HG02970 (cell line): Measurements from ENCODE around the gene MINK1.

Experiments used
- ATAC-seq: cut with Tn5 transposase; IDR thresholded peaks from one replicate; pipeline ENCODE4 v1.9.1; 2021; ENCODE audit warnings: mild to moderate bottlenecking, moderate library complexity, moderate number of reproducible peaks; ENCODE audit not compliant: unreplicated experiment, low FRiP score

MINK1 gene

GRCh38 chr17:4810696-4811290 lies 22.3 kb upstream of the MINK1 start:
- ATAC-seq = no peak

- no peak for ATAC-seq
Observed at GRCh38 chr17:4811471-4811870, 21.7 kb upstream of the MINK1 start.

- ATAC-seq = no peak
Observed at GRCh38 chr17:4812690-4813089, 20.4 kb upstream of the MINK1 start.

DNA sequence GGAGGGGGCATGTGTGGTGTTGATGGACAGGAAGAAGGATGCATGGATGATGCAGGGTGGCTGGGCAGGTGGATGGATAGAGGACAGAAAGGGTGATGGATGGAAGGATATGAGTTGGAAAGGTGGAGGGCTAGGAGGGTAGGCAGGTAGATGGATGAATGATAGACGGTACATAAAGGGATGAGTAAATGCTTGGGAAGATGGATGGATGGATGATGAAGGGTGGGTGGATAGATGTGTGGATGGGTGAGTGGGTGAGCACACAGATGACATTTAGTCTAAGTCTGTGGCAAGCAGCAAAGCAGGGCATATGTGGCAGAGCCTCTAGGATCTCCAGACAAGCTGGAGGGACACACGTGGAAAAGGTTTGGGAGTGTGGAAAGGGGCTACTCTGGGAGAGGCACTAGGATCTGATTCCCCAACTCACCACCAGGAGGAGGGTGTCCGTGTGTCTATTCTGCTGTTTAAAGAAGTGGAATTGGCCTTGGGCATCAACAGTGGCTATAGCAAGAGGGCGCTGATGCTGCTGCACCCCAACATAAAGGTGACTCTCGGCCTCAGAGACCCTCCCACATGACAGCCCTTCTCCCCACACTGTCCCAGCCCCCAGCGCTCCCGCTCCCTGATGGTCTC lies 18.0 kb upstream of the MINK1 start:
- ATAC-seq = no peak

GRCh38 chr17:4816826-4817225 lies 16.3 kb upstream of the MINK1 start:
- no peak for ATAC-seq

DNA sequence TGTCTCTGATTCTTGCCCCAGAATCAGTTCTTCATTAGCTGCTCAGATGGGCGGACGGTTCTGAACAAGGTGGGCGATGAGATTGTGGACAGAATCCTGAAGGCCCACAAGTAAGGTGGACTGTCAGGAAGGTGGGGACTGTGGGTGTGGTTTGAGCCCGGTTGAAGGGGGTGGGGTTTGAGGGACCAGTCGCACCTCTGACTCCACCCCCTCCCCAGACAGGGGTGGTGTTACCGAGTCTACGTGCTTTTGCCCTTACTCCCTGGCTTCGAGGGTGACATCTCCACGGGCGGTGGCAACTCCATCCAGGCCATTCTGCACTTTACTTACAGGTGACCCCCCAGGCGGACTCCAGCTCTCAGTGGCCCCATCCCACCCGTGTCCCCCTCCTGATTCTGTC lies 14.9 kb upstream of the MINK1 start:
- no peak for ATAC-seq

GRCh38 chr17:4822835-4823234 lies 10.3 kb upstream of the MINK1 start:
- no peak for ATAC-seq

DNA sequence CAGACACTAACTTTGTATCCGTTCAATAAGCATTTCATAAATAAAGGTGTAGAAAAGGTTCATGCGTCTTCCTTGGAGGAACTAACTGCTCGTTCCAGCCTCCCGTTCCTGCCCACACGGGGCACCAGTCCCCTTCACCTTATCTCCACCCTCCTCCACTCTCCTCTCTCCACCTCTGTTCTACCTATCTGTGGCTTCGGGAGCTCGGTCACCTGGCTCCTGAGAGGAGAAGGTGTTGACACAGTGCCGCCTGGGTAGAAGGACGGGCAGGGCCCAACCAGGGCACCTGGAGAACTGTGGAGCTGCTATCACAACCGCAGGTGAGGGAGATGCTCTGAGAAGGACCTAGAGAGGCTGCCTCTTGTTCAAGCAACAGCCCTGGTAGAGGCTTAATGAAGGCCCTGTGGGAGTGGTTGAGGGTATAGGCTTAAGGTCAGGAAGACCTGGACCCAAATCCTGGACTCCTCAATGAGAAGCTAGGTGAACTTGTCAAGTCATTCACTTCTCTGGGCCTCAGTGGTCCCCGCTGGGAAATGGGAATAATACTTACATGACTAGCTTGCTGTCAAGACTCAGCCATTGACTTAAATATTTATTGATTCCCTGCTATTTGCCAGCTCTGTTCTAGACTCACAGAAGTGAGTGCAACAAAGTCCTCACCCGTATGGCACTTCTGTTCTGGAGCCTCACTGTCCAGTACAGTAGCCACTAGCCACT lies 9.6 kb upstream of the MINK1 start:
- no peak for ATAC-seq

DNA sequence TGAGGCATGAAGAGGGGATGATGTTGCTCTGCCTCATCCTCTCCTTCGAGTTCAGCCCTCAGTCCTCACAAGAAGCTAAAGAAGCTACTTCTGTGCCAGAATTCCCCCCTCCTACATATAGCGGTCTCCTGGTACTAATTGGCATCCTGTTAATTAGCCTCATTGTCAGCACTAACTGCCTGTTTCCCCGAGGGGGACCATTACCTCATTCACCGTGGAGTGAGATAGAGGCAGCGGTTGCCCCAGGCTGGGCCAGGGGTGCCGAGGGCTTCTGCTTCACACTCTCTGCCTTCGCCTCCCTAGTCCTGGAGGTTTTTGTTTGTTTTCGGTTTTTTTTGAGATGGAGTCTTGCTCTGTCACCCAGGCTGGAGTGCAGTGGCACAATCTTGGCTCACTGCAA lies 5.7 kb upstream of the MINK1 start:
- no peak for ATAC-seq

GRCh38 chr17:4832829-4833177 lies 337 bp upstream of the MINK1 start:
- peak; percentile 20 for ATAC-seq

GRCh38 chr17:4833941-4834680 lies 971 bp downstream of the MINK1 start:
- no peak for ATAC-seq

DNA sequence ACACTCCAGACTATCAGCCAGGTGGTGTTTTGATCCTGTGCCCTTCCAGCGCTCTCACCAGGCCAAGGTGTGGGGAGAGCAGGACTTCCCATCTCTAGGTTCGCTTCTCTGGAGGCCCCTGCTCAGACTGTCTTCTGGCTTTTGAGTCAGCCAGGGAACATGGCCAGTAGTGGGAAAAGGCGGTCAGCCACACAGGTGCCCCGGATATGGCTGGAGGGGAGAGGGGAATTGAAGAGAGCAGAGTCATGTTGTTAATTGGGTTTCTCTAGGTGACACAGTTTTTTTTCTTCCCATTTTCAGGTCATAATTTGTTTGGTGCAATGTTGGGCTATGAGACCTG lies 1.5 kb downstream of the MINK1 start:
- ATAC-seq = no peak

GRCh38 chr17:4836221-4836620 lies 3.1 kb downstream of the MINK1 start:
- no peak for ATAC-seq

DNA sequence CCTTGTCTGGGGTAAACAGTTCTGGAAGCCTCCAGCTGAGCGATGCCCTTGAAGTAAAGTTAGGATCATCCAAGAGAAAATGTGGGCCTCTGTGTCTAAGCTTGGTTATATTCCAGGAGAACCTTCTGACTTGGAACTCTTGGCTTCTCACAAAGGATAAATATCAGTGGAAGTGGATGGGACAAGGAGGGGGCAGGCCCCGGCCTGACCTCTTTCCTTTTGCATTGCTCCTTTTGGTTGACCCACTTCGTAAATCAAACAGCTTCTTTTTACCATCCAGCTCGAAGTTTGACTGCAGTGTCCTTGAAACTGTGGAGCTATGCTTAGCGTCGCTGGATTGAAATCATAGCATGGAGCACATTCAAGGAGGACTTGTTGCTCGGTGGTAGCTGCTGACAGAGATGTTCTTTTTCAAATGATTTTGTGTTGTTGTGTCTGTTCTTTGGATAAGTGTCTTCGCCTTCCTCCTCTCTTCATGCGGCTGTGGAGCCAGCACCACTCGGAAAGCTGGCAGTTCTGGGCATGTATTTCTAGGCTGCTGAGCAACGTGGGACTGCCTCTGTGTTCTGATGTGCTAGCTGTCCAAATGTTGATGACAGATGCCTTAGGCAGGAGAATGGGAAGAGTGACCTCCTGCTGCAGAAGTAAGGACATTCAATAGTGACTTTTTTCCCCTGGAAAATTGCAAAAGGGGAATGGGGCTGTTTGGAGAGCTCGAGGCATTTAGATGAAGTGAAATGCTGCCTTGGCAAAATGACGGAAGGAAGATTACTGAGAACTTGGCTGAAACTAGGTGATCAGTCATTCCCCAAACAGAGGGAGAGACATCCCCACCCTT lies 4.5 kb downstream of the MINK1 start:
- ATAC-seq = no peak

- no peak for ATAC-seq
Observed at GRCh38 chr17:4838309-4838785, 5.2 kb downstream of the MINK1 start.

DNA sequence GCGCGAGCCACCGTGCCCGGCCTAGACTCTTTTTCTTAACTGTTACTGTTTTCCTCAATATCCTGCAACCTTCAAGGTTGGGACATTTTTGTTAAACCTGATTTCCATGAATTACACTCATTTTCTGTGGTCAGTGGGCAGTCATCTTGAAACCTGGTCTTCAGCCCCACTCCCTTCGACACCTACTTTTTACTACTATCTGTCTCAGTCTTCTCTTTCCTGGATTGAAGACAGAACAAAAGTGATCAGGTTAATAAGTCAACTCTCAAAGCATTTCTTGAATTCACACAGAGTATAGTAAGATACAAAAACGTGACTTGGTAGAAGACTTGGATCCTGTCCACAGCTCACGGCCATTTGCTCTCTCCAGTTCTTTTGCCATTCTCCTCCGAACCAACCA lies 6.1 kb downstream of the MINK1 start:
- ATAC-seq = no peak

- no peak for ATAC-seq
Observed at GRCh38 chr17:4839965-4840892, 7.1 kb downstream of the MINK1 start.

DNA sequence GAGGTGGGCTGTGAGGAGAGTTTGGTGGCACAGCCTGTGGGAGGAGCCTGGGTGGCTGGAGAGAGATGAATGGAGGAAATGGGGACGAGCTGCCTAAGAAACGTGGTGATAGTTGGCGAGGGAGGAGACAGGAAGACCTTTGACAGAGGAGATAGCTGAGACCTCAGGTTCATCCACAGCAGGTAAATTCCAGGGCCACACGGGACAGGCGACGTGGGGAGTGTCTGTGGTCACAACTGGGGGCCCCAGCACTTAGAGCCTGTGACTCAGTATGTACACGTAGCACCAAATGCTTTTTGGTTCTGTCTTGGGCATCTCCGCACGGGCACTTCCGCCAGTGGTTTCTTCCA lies 7.7 kb downstream of the MINK1 start:
- no peak for ATAC-seq

- ATAC-seq = no peak
Observed at GRCh38 chr17:4842376-4842775, 9.2 kb downstream of the MINK1 start.
